Measurements from ENCODE around the gene PILRA. TPM values are rescaled to one million over a fixed set of nuclear protein-coding genes. Genes with fewer than 3 reads are reported as not detected.

Gene PILRA
- total and polyA plus RNA-seq, 2 donors from 2014 or later = 15.4 to 18.8 TPM

- Histone ChIP-seq H3K36me3 (ENCODE audit: control insufficient read depth in 2 of 3, insufficient read depth in 3 of 3, low read length in 3 of 3) (peaks cover 0 to 7% (median 2%) of the 10 kb centered on the region in 3 donors), H3K4me1 (ENCODE audit: control insufficient read depth in 2 of 3, insufficient read depth in 2 of 3, low read depth in 1 of 3, low read length in 3 of 3) (peaks cover 0 to 20% (median 14%) of the 10 kb centered on the region in 3 donors), H3K4me3 (ENCODE audit: low read length in 3 of 3) (peak within 1 kb of the TSS; percentile 89 to 96 (median 96)), H3K27me3 (ENCODE audit: control insufficient read depth, insufficient read depth, low read length) (no peaks in the 10 kb centered on the region), H3K9ac (ENCODE audit: low read length in 3 of 3) (peak within 1 kb of the TSS; percentile 94 to 100 (median 98)), H3K9me3 (ENCODE audit: control insufficient read depth in 2 of 3, insufficient read depth in 1 of 3, low read length in 3 of 3) (no peaks in the 10 kb centered on the region), H3K27ac (ENCODE audit: low read depth in 2 of 2, low read length in 2 of 2) (peak within 1 kb of the TSS; percentile 100)
- intact Hi-C loops (cut with DNase I) = no loop called here
- FAIRE-seq = no peak
- DNase-seq = peak; percentile 96 to 99 (median 99)
- TF ChIP-seq CTCF (IDR thresholded peaks at IDR 0.05; ENCODE audit: borderline replicate concordance, extremely low read depth, insufficient read depth) = no peak
These were observed 55.1 kb downstream of the PILRA start, which contains the start of gene ZCWPW1 for GRCh38 chr7:100428199-100428966. Gene ZCWPW1, minus strand, starts transcription at chr7:100428703. Its CDS starts 8,054 bp downstream, at chr7:100420649.

- peak; percentile 91 for FAIRE-seq
- Histone ChIP-seq H3K9ac (ENCODE audit: low read length in 3 of 3) (peak overlapping the region; percentile 90 to 100 (median 98)), H3K4me3 (ENCODE audit: low read length in 3 of 3) (peak overlapping the region; percentile 89 to 96 (median 96)), H3K4me1 (ENCODE audit: control insufficient read depth in 2 of 3, insufficient read depth in 2 of 3, low read depth in 1 of 3, low read length in 3 of 3) (peaks cover 0 to 23% (median 14%) of the 10 kb centered on the region in 3 donors), H3K36me3 (ENCODE audit: control insufficient read depth in 2 of 3, insufficient read depth in 3 of 3, low read length in 3 of 3) (peaks cover 5 to 14% (median 8%) of the 10 kb centered on the region in 3 donors), H3K27ac (ENCODE audit: low read depth in 2 of 2, low read length in 2 of 2) (peak overlapping the region; percentile 100), H3K27me3 (ENCODE audit: control insufficient read depth, insufficient read depth, low read length) (no peaks in the 10 kb centered on the region), H3K9me3 (ENCODE audit: control insufficient read depth in 2 of 3, insufficient read depth in 1 of 3, low read length in 3 of 3) (no peaks in the 10 kb centered on the region)
- no peak for TF ChIP-seq CTCF (IDR thresholded peaks at IDR 0.05; ENCODE audit: borderline replicate concordance, extremely low read depth, insufficient read depth)
- intact Hi-C loops (cut with DNase I) = no loop called here
- peak; percentile 100 for DNase-seq
These were observed 55.8 kb downstream of the PILRA start for GRCh38 chr7:100428967-100429636.

- H3K9ac ChIP-seq (ENCODE audit: low read length in 3 of 3) = peak within 1 kb of the TSS; percentile 90 to 100 (median 98)
- no peak for FAIRE-seq
- intact Hi-C loops (cut with DNase I) = no loop called here
- DNase-seq = peak; percentile 97 to 99 (median 99)
- TF ChIP-seq CTCF (IDR thresholded peaks at IDR 0.05; ENCODE audit: borderline replicate concordance, extremely low read depth, insufficient read depth) = no peak
- H3K9me3 ChIP-seq (ENCODE audit: control insufficient read depth in 2 of 3, insufficient read depth in 1 of 3, low read length in 3 of 3) = no peaks in the 10 kb centered on the region
- H3K4me1 ChIP-seq (ENCODE audit: control insufficient read depth in 2 of 3, insufficient read depth in 2 of 3, low read depth in 1 of 3, low read length in 3 of 3) = peaks cover 0 to 27% (median 18%) of the 10 kb centered on the region in 3 donors
- no peaks in the 10 kb centered on the region for H3K27me3 ChIP-seq (ENCODE audit: control insufficient read depth, insufficient read depth, low read length)
- H3K4me3 ChIP-seq (ENCODE audit: low read length in 3 of 3) = peak within 1 kb of the TSS; percentile 89 to 96 (median 96)
- peaks cover 5 to 19% (median 9%) of the 10 kb centered on the region in 3 donors for H3K36me3 ChIP-seq (ENCODE audit: control insufficient read depth in 2 of 3, insufficient read depth in 3 of 3, low read length in 3 of 3)
- H3K27ac ChIP-seq (ENCODE audit: low read depth in 2 of 2, low read length in 2 of 2) = peak within 1 kb of the TSS; percentile 100
These were observed 56.6 kb downstream of the PILRA start, which contains the start of gene MEPCE for GRCh38 chr7:100429637-100430492. Gene MEPCE, plus strand, starts transcription at chr7:100429831. Its CDS starts 188 bp downstream, at chr7:100430019.
